ENCODE results near the gene ZXDA. TPM values are rescaled to one million over a fixed set of nuclear protein-coding genes. Genes with fewer than 3 reads are reported as not detected.
A peak's percentile ranks its signal among the peaks of the same experiment; 100 is the strongest.
"Not testable (repeated sequence)": the region's sequence is repeated elsewhere in the genome, so short reads cannot be mapped to it uniquely, and the experiment has no call there.

ZXDA gene
- polyA plus RNA-seq (2013, experiment 1 of 4), result 1.2 TPM
- polyA plus RNA-seq (2013, experiment 2 of 4), result 1.0 TPM
- polyA plus RNA-seq (2013, experiment 3 of 4), result 1.0 TPM
- 1.1 TPM for polyA plus RNA-seq (2013, experiment 4 of 4)

- H3K4me1 ChIP-seq (ENCODE audit: control insufficient read depth, insufficient read depth, low read length); H3K27me3 ChIP-seq (ENCODE audit: control insufficient read depth, insufficient read depth, low read length, poor library complexity, severe bottlenecking); H3K36me3 ChIP-seq (ENCODE audit: control insufficient read depth, insufficient read depth, low read length); H3K27ac ChIP-seq (ENCODE audit: insufficient read depth, low read depth, low read length, poor library complexity, severe bottlenecking); H3K9me3 ChIP-seq (ENCODE audit: control insufficient read depth, low read length): not testable (repeated sequence)
- peak within 1 kb of the TSS; percentile 25 for H3K4me3 ChIP-seq (ENCODE audit: insufficient read depth, low read depth, low read length)
- 78% methylated on average over 3 of the region's 35 CpGs; no CpG with 5 or more reads in 1 of the 2 experiments for WGBS, 2 experiments
These were observed at the start of gene ZXDA for GRCh38 chrX:57910287-57910912. ZXDA (minus strand) TSS chrX:57910458; CDS start chrX:57910420, 38 bp downstream.

- no peak overlapping the region for H3K27ac ChIP-seq (ENCODE audit: insufficient read depth, low read depth, low read length, poor library complexity, severe bottlenecking)
- H3K36me3 ChIP-seq (ENCODE audit: control insufficient read depth, insufficient read depth, low read length), result no peaks in the 10 kb centered on the region
- WGBS, 2 experiments, result 39 to 45% methylated on average over 1 of the region's 1 CpG
- no peaks in the 10 kb centered on the region for H3K27me3 ChIP-seq (ENCODE audit: control insufficient read depth, insufficient read depth, low read length, poor library complexity, severe bottlenecking)
- no peak overlapping the region for H3K4me3 ChIP-seq (ENCODE audit: insufficient read depth, low read depth, low read length)
- no peaks in the 10 kb centered on the region for H3K9me3 ChIP-seq (ENCODE audit: control insufficient read depth, low read length)
- no peaks in the 10 kb centered on the region for H3K4me1 ChIP-seq (ENCODE audit: control insufficient read depth, insufficient read depth, low read length)
These were observed 42.0 kb upstream of the ZXDA start for GRCh38 chrX:57952320-57952678.

- Histone ChIP-seq H3K9me3 (ENCODE audit: control insufficient read depth, low read length) (no peaks in the 10 kb centered on the region), H3K27me3 (ENCODE audit: control insufficient read depth, insufficient read depth, low read length, poor library complexity, severe bottlenecking) (no peaks in the 10 kb centered on the region), H3K4me1 (ENCODE audit: control insufficient read depth, insufficient read depth, low read length) (no peaks in the 10 kb centered on the region), H3K27ac (ENCODE audit: insufficient read depth, low read depth, low read length, poor library complexity, severe bottlenecking) (no peak overlapping the region), H3K36me3 (ENCODE audit: control insufficient read depth, insufficient read depth, low read length) (no peaks in the 10 kb centered on the region), H3K4me3 (ENCODE audit: insufficient read depth, low read depth, low read length) (no peak overlapping the region)
- 51 to 69% methylated on average over 2 of the region's 2 CpGs for WGBS, 2 experiments
These were observed 41.5 kb upstream of the ZXDA start for GRCh38 chrX:57951666-57952319.

- Histone ChIP-seq H3K4me1 (ENCODE audit: control insufficient read depth, insufficient read depth, low read length) (no peaks in the 10 kb centered on the region), H3K4me3 (ENCODE audit: insufficient read depth, low read depth, low read length) (no peak overlapping the region), H3K36me3 (ENCODE audit: control insufficient read depth, insufficient read depth, low read length) (no peaks in the 10 kb centered on the region), H3K27me3 (ENCODE audit: control insufficient read depth, insufficient read depth, low read length, poor library complexity, severe bottlenecking) (no peaks in the 10 kb centered on the region), H3K27ac (ENCODE audit: insufficient read depth, low read depth, low read length, poor library complexity, severe bottlenecking) (no peak overlapping the region), H3K9me3 (ENCODE audit: control insufficient read depth, low read length) (no peaks in the 10 kb centered on the region)
- 60 to 65% methylated on average over 6 of the region's 6 CpGs for WGBS, 2 experiments
These were observed 23.1 kb upstream of the ZXDA start for GRCh38 chrX:57933321-57933720.

GRCh38 chrX:57932266-57932665 lies 22.0 kb upstream of the ZXDA start:
- H3K36me3 ChIP-seq (ENCODE audit: control insufficient read depth, insufficient read depth, low read length), result no peaks in the 10 kb centered on the region
- H3K4me1 ChIP-seq (ENCODE audit: control insufficient read depth, insufficient read depth, low read length), result no peaks in the 10 kb centered on the region
- no peak overlapping the region for H3K4me3 ChIP-seq (ENCODE audit: insufficient read depth, low read depth, low read length)
- H3K9me3 ChIP-seq (ENCODE audit: control insufficient read depth, low read length), result no peaks in the 10 kb centered on the region
- no peak overlapping the region for H3K27ac ChIP-seq (ENCODE audit: insufficient read depth, low read depth, low read length, poor library complexity, severe bottlenecking)
- H3K27me3 ChIP-seq (ENCODE audit: control insufficient read depth, insufficient read depth, low read length, poor library complexity, severe bottlenecking), result no peaks in the 10 kb centered on the region
- 53 to 67% methylated on average over 1 to 2 of the region's 2 CpGs for WGBS, 2 experiments

- no peaks in the 10 kb centered on the region for H3K27me3 ChIP-seq (ENCODE audit: control insufficient read depth, insufficient read depth, low read length, poor library complexity, severe bottlenecking)
- no peaks in the 10 kb centered on the region for H3K4me1 ChIP-seq (ENCODE audit: control insufficient read depth, insufficient read depth, low read length)
- no peak overlapping the region for H3K4me3 ChIP-seq (ENCODE audit: insufficient read depth, low read depth, low read length)
- H3K9me3 ChIP-seq (ENCODE audit: control insufficient read depth, low read length), result no peaks in the 10 kb centered on the region
- H3K36me3 ChIP-seq (ENCODE audit: control insufficient read depth, insufficient read depth, low read length), result no peaks in the 10 kb centered on the region
- WGBS, 2 experiments, result 53 to 85% methylated on average over 1 to 3 of the region's 3 CpGs
- no peak overlapping the region for H3K27ac ChIP-seq (ENCODE audit: insufficient read depth, low read depth, low read length, poor library complexity, severe bottlenecking)
These were observed 19.8 kb upstream of the ZXDA start for GRCh38 chrX:57930051-57930450.

GRCh38 chrX:57929373-57929772 lies 19.1 kb upstream of the ZXDA start:
- Histone ChIP-seq H3K27ac (ENCODE audit: insufficient read depth, low read depth, low read length, poor library complexity, severe bottlenecking) (no peak overlapping the region), H3K27me3 (ENCODE audit: control insufficient read depth, insufficient read depth, low read length, poor library complexity, severe bottlenecking) (no peaks in the 10 kb centered on the region), H3K4me3 (ENCODE audit: insufficient read depth, low read depth, low read length) (no peak overlapping the region), H3K4me1 (ENCODE audit: control insufficient read depth, insufficient read depth, low read length) (no peaks in the 10 kb centered on the region), H3K36me3 (ENCODE audit: control insufficient read depth, insufficient read depth, low read length) (no peaks in the 10 kb centered on the region), H3K9me3 (ENCODE audit: control insufficient read depth, low read length) (no peaks in the 10 kb centered on the region)

- Histone ChIP-seq H3K9me3 (ENCODE audit: control insufficient read depth, low read length) (no peaks in the 10 kb centered on the region), H3K4me3 (ENCODE audit: insufficient read depth, low read depth, low read length) (no peak overlapping the region), H3K36me3 (ENCODE audit: control insufficient read depth, insufficient read depth, low read length) (no peaks in the 10 kb centered on the region), H3K27me3 (ENCODE audit: control insufficient read depth, insufficient read depth, low read length, poor library complexity, severe bottlenecking) (no peaks in the 10 kb centered on the region), H3K4me1 (ENCODE audit: control insufficient read depth, insufficient read depth, low read length) (no peaks in the 10 kb centered on the region), H3K27ac (ENCODE audit: insufficient read depth, low read depth, low read length, poor library complexity, severe bottlenecking) (no peak overlapping the region)
- 28 to 56% methylated on average over 1 of the region's 2 CpGs for WGBS, 2 experiments
These were observed 15.5 kb upstream of the ZXDA start for GRCh38 chrX:57925806-57926205.

- H3K27me3 ChIP-seq (ENCODE audit: control insufficient read depth, insufficient read depth, low read length, poor library complexity, severe bottlenecking), result no peaks in the 10 kb centered on the region
- 76 to 80% methylated on average over 18 to 19 of the region's 19 CpGs for WGBS, 2 experiments
These were observed 8.6 kb upstream of the ZXDA start for GRCh38 chrX:57918750-57919436.

GRCh38 chrX:57915680-57916079 lies 5.4 kb upstream of the ZXDA start:
- no peak overlapping the region for H3K4me3 ChIP-seq (ENCODE audit: insufficient read depth, low read depth, low read length)
- no peak overlapping the region for H3K27ac ChIP-seq (ENCODE audit: insufficient read depth, low read depth, low read length, poor library complexity, severe bottlenecking)
- 79 to 88% methylated on average over 1 to 4 of the region's 5 CpGs for WGBS, 2 experiments
- no peaks in the 10 kb centered on the region for H3K36me3 ChIP-seq (ENCODE audit: control insufficient read depth, insufficient read depth, low read length)
- H3K9me3 ChIP-seq (ENCODE audit: control insufficient read depth, low read length), result no peaks in the 10 kb centered on the region
- no peaks in the 10 kb centered on the region for H3K4me1 ChIP-seq (ENCODE audit: control insufficient read depth, insufficient read depth, low read length)
- H3K27me3 ChIP-seq (ENCODE audit: control insufficient read depth, insufficient read depth, low read length, poor library complexity, severe bottlenecking), result no peaks in the 10 kb centered on the region

More at GRCh38 chrX:57918750-57919436, 8.6 kb upstream of the ZXDA start:
- Histone ChIP-seq H3K9me3 (ENCODE audit: control insufficient read depth, low read length) (no peaks in the 10 kb centered on the region), H3K36me3 (ENCODE audit: control insufficient read depth, insufficient read depth, low read length) (no peaks in the 10 kb centered on the region), H3K27ac (ENCODE audit: insufficient read depth, low read depth, low read length, poor library complexity, severe bottlenecking) (no peak overlapping the region), H3K4me3 (ENCODE audit: insufficient read depth, low read depth, low read length) (no peak overlapping the region), H3K4me1 (ENCODE audit: control insufficient read depth, insufficient read depth, low read length) (no peaks in the 10 kb centered on the region)
